GM06990 (cell line): ENCODE results near the gene SLIT1.
A peak's percentile ranks its signal among the peaks of the same experiment; 100 is the strongest.

Experiments
- DNase-seq: peaks from one replicate; pipeline ENCODE4 v3.0.0-alpha.2; 2011; ENCODE audit not compliant: insufficient read length; ENCODE audit errors: extremely low read depth
- H3K27me3 ChIP-seq: replicated peaks from 2 replicates; pipeline ENCODE4 v1.6.0; 2011; ENCODE audit warnings: low read length; ENCODE audit not compliant: control insufficient read depth, insufficient read depth
- H3K36me3 ChIP-seq: 2 replicates; pipeline ENCODE4 v1.5.1; 2011; ENCODE audit warnings: low read length; ENCODE audit not compliant: control insufficient read depth, insufficient read depth
- H3K4me3 ChIP-seq: replicated peaks from 2 replicates; pipeline ENCODE4 v1.5.1; 2011; ENCODE audit warnings: low read depth, mild to moderate bottlenecking, control low read depth, low read length
- CTCF ChIP-seq: IDR thresholded peaks from 2 replicates; pipeline ENCODE4 v1.5.1; 2011; ENCODE audit warnings: low read length, control low read depth, mild to moderate bottlenecking, inconsistent platforms; ENCODE audit not compliant: insufficient read depth, poor library complexity, severe bottlenecking

Gene SLIT1

DNA sequence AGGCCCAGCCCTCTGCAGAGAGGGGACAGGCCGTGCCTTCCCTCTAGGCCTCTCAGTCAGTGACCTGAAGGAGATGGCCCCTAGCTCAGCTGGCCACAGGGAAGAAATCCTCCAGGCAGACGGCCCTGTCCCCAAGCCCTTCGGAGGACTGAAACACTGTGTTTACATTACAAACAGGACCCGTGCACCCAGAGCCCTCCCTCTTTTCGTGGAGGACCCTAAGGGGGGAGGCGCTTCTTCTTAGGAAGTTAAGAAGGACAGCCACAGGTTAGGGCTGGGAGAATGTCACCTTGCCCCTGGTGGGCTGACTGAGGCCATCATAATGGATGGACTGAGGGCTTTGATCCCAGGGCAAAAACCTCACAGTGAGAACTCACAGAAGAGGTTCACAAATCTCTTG is 154.9 kb downstream of the SLIT1 start:
- Histone ChIP-seq H3K36me3 (no peaks in the 10 kb centered on the region), H3K27me3 (peaks cover 3% of the 10 kb centered on the region), H3K4me3 (no peak overlapping the region)
- DNase-seq: no peak
- no peak for TF ChIP-seq CTCF

GRCh38 chr10:97029271-97029670 is 156.5 kb downstream of the SLIT1 start:
- H3K27me3 ChIP-seq: no peaks in the 10 kb centered on the region; the same call in 1 of the 2 replicates
- H3K4me3 ChIP-seq: no peak overlapping the region
- no peak for DNase-seq
- no peaks in the 10 kb centered on the region for H3K36me3 ChIP-seq
- TF ChIP-seq CTCF: no peak

DNA sequence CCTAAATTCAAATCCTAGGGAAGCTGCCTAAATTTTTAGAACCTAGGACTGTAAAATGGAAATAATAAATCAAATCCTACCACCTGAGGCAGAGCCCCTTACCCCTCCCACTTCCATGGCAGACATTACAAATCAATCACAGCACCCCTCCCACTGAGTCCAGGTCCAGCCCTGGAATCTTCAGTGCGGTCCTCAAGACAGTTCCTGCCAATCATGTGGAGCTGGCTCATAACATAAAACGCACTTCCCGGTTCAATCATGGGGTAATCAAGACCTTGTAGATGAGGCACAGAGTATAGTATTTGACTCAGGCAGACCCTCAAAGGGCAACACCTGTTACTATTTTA is 157.0 kb downstream of the SLIT1 start:
- Histone ChIP-seq H3K36me3 (no peaks in the 10 kb centered on the region), H3K27me3 (no peaks in the 10 kb centered on the region; the same call in 1 of the 2 replicates), H3K4me3 (no peak overlapping the region)
- no peak for DNase-seq
- TF ChIP-seq CTCF: no peak

GRCh38 chr10:97028126-97028831 is 157.5 kb downstream of the SLIT1 start:
- Histone ChIP-seq H3K36me3 (no peaks in the 10 kb centered on the region), H3K27me3 (no peaks in the 10 kb centered on the region; the same call in 1 of the 2 replicates), H3K4me3 (no peak overlapping the region)
- TF ChIP-seq CTCF: no peak
- no peak for DNase-seq

GRCh38 chr10:97025613-97026242 is 160.0 kb downstream of the SLIT1 start:
- peak; percentile 75 for TF ChIP-seq CTCF
- DNase-seq: no peak
- H3K36me3 ChIP-seq: no peaks in the 10 kb centered on the region

More at GRCh38 chr10:97025613-97026242, 160.0 kb downstream of the SLIT1 start:
- H3K4me3 ChIP-seq: no peak overlapping the region
- no peaks in the 10 kb centered on the region; the same call in 1 of the 2 replicates for H3K27me3 ChIP-seq
